Nephron progenitor cell (in vitro differentiated cells): ENCODE measurements around the gene CARD8.

Experiments
- DNase-seq: peaks from one replicate; pipeline ENCODE4 v3.0.0; 2021
- H3K27ac Mint-ChIP-seq: 2 replicates; pipeline ENCODE4 v1.8.0; 2021; ENCODE audit warnings: mild to moderate bottlenecking, moderate library complexity, mixed read lengths
- H3K27me3 Mint-ChIP-seq: 2 replicates; pipeline ENCODE4 v1.8.0; 2021; ENCODE audit warnings: mild to moderate bottlenecking, low read depth, mixed read lengths; ENCODE audit not compliant: poor library complexity
- H3K36me3 Mint-ChIP-seq: 2 replicates; pipeline ENCODE4 v1.8.0; 2021; ENCODE audit warnings: low read depth, mixed read lengths
- H3K4me1 Mint-ChIP-seq: 2 replicates; pipeline ENCODE4 v1.8.0; 2021; ENCODE audit warnings: mixed read lengths
- H3K4me3 Mint-ChIP-seq: 2 replicates; pipeline ENCODE4 v1.8.0; 2021; ENCODE audit warnings: mild to moderate bottlenecking, moderate library complexity, mixed read lengths
- H3K9me3 Mint-ChIP-seq: 2 replicates; pipeline ENCODE4 v1.8.0; 2021; ENCODE audit warnings: mild to moderate bottlenecking, moderate library complexity, mixed read lengths
- CTCF ChIP-seq: fragments of 200-600 bp; sonication (generic); IDR thresholded peaks from 2 replicates; pipeline ENCODE4 v1.5.0; 2021; ENCODE audit warnings: antibody characterized with exemption

CARD8 gene

DNA sequence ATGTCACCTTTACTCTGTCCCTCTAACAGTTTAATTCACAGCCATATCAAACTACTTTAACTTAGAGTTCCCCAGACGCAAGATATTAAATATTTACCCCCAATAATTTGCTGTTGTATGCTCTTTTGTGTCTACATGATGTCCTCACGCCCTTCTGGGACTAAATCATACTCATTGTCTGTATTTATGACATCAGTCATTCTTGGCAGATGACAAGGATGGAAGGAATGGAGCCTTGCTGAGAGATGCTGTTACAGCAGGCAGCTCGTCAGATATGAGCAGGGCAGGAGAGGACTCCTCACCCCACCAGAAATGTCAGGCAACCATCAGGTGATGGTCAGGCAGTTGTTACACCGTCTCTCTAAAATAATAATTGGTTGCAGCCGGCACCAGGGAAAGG, 41.8 kb downstream of the CARD8 start:
- TF ChIP-seq CTCF, result no peak
- Mint-ChIP-seq H3K4me3 (no peak overlapping the region), H3K36me3 (peaks cover 64% of the 10 kb centered on the region), H3K4me1 (peaks cover 5% of the 10 kb centered on the region), H3K9me3 (no peaks in the 10 kb centered on the region), H3K27me3 (no peaks in the 10 kb centered on the region), H3K27ac (no peak overlapping the region)
- no peak for DNase-seq

GRCh38 chr19:48210005-48210404, 45.7 kb downstream of the CARD8 start:
- H3K9me3 Mint-ChIP-seq, result peaks cover 3% of the 10 kb centered on the region
- H3K27me3 Mint-ChIP-seq, result peaks cover 3% of the 10 kb centered on the region
- H3K4me1 Mint-ChIP-seq, result no peaks in the 10 kb centered on the region
- no peak overlapping the region for H3K27ac Mint-ChIP-seq
- no peak overlapping the region for H3K4me3 Mint-ChIP-seq
- DNase-seq, result no peak
- TF ChIP-seq CTCF, result no peak
- peaks cover 40% of the 10 kb centered on the region for H3K36me3 Mint-ChIP-seq

GRCh38 chr19:48206397-48207093, 49.2 kb downstream of the CARD8 start:
- no peak overlapping the region for H3K27ac Mint-ChIP-seq
- H3K27me3 Mint-ChIP-seq, result peaks cover 5% of the 10 kb centered on the region
- TF ChIP-seq CTCF, result no peak
- no peak for DNase-seq
- peaks cover 5% of the 10 kb centered on the region for H3K4me1 Mint-ChIP-seq
- H3K36me3 Mint-ChIP-seq, result peaks cover 15% of the 10 kb centered on the region
- peaks cover 3% of the 10 kb centered on the region for H3K9me3 Mint-ChIP-seq
- no peak overlapping the region for H3K4me3 Mint-ChIP-seq

- peak; percentile 95 for DNase-seq
- H3K36me3 Mint-ChIP-seq, result peaks cover 4% of the 10 kb centered on the region
- no peak overlapping the region for H3K27ac Mint-ChIP-seq
- H3K4me3 Mint-ChIP-seq, result no peak overlapping the region
- peaks cover 3% of the 10 kb centered on the region for H3K9me3 Mint-ChIP-seq
- TF ChIP-seq CTCF, result no peak
- H3K4me1 Mint-ChIP-seq, result peaks cover 5% of the 10 kb centered on the region
- peaks cover 8% of the 10 kb centered on the region for H3K27me3 Mint-ChIP-seq
Observed at GRCh38 chr19:48203794-48204628, 51.7 kb downstream of the CARD8 start.

GRCh38 chr19:48203222-48203793, 52.4 kb downstream of the CARD8 start:
- no peak for DNase-seq
- H3K9me3 Mint-ChIP-seq, result peaks cover 3% of the 10 kb centered on the region
- H3K4me1 Mint-ChIP-seq, result peaks cover 5% of the 10 kb centered on the region
- H3K27me3 Mint-ChIP-seq, result peaks cover 8% of the 10 kb centered on the region
- no peak overlapping the region for H3K4me3 Mint-ChIP-seq
- H3K36me3 Mint-ChIP-seq, result peaks cover 4% of the 10 kb centered on the region
- TF ChIP-seq CTCF, result no peak
- H3K27ac Mint-ChIP-seq, result no peak overlapping the region
